K562 (cell line): ENCODE measurements around the gene FBXO10. TPM values are rescaled to one million over a fixed set of nuclear protein-coding genes. Genes with fewer than 3 reads are reported as not detected.

Experiments
- ATAC-seq: fragments of 200-7000 bp; cut with Tn5 transposase; 3 replicates; pipeline ENCODE4 v1.9.1; 2020; ENCODE audit warnings: moderate library complexity
- BruUV-seq: library from RNA; stranded (reverse); fragments of 400-500 nt; replicated peaks from 2 replicates; lab custom pipeline; 2021; lab: Mats Ljungman, UMichigan
- CTCF ChIA-PET: fragments of 300-600 bp; formaldehyde crosslinking; extraction: SDS; loops from one replicate; lab custom pipeline; 2021; ENCODE audit warnings: low intra/inter-chr PET ratio; lab: Yijun Ruan, JAX
- POLR2A ChIA-PET: fragments of 300-600, 350-650 bp; sonication (Branson Sonifier 250); formaldehyde crosslinking; extraction: SDS; loops from one replicate; lab custom pipeline; 2021; ENCODE audit warnings: antibody characterized with exemption, inconsistent platforms; lab: Yijun Ruan, JAX
- DNase-seq, 4 experiments: peaks; one replicate each; pipeline versions ENCODE4 v3.0.0 to v3.0.0-alpha.2; 2011 to 2018; ENCODE audit warnings: low spot score in 3 of 4, mixed read lengths in 3 of 4; ENCODE audit errors: extremely low read depth in 1 of 4
- FAIRE-seq: peaks from 2 replicates; lab custom pipeline; 2011; peaks lifted over from hg19 to GRCh38; lab: Jason Lieb, UNC
- H2AFZ ChIP-seq: 2 replicates; pipeline ENCODE4 v1.6.0; 2011; ENCODE audit warnings: low read depth, low read length, control low read depth, inconsistent platforms
- H3K27ac ChIP-seq: fragments of 200-600 bp; 3 replicates; pipeline ENCODE4 v1.8.0; 2011; ENCODE audit warnings: low read depth, mild to moderate bottlenecking, control low read depth, inconsistent platforms, low read length, moderate library complexity, mixed read lengths; ENCODE audit errors: extremely low read depth
- H3K27me3 ChIP-seq, 2 experiments: fragments of 300-600 bp in 1 of 2; 2 replicates in 1 of 2; 3 replicates in 1 of 2; pipeline versions ENCODE4 v1.6.0 to v1.8.0; 2011; ENCODE audit warnings: inconsistent platforms in 2 of 2, low read length in 2 of 2, mild to moderate bottlenecking in 1 of 2, mixed read lengths in 1 of 2, moderate library complexity in 1 of 2; ENCODE audit not compliant: control insufficient read depth in 2 of 2, insufficient read depth in 2 of 2
- H3K36me3 ChIP-seq: fragments of 300-600 bp; 3 replicates; pipeline ENCODE4 v1.8.0; 2011; ENCODE audit warnings: mild to moderate bottlenecking, low read length, inconsistent platforms; ENCODE audit not compliant: control insufficient read depth, insufficient read depth
- H3K4me1 ChIP-seq, 2 experiments: fragments of 200-600 bp in 1 of 2; replicated peaks in 1 of 2; 2 replicates in 1 of 2; 3 replicates in 1 of 2; pipeline versions ENCODE4 v1.5.1 to v1.8.0; 2011; ENCODE audit warnings: inconsistent platforms in 2 of 2, low read length in 2 of 2, mild to moderate bottlenecking in 1 of 2, mixed read lengths in 1 of 2, moderate library complexity in 1 of 2; ENCODE audit not compliant: control insufficient read depth in 2 of 2, insufficient read depth in 2 of 2
- H3K4me2 ChIP-seq: 2 replicates; pipeline ENCODE4 v1.6.1; 2011; ENCODE audit warnings: low read length, control low read depth, inconsistent platforms, mixed read lengths; ENCODE audit not compliant: insufficient read depth
- H3K4me3 ChIP-seq: fragments of 200-600 bp; sonication (generic), shearing (Covaris generic); 2 replicates; pipeline ENCODE4 v1.5.1; 2016; ENCODE audit warnings: control low read depth, inconsistent platforms
- H3K79me2 ChIP-seq: fragments of 200-600 bp; 3 replicates; pipeline ENCODE4 v1.8.0; 2011; ENCODE audit warnings: low read length, inconsistent platforms; ENCODE audit not compliant: control insufficient read depth, insufficient read depth
- H3K9ac ChIP-seq, 2 experiments: 2 replicates each; pipeline versions ENCODE4 v1.6.0 to v1.6.1; 2011; ENCODE audit warnings: low read depth in 2 of 2, low read length in 2 of 2, control low read depth in 1 of 2, inconsistent platforms in 1 of 2, mild to moderate bottlenecking in 1 of 2, mixed read lengths in 1 of 2; ENCODE audit not compliant: insufficient read depth in 1 of 2
- H3K9me1 ChIP-seq: one replicate; pipeline ENCODE4 v1.6.0; 2011; ENCODE audit warnings: inconsistent platforms, mild to moderate bottlenecking, low read length, moderate library complexity; ENCODE audit not compliant: control insufficient read depth, insufficient read depth
- H3K9me3 ChIP-seq: replicated peaks from 2 replicates; pipeline ENCODE4 v1.5.1; 2011; ENCODE audit warnings: low read depth, low read length, inconsistent platforms; ENCODE audit not compliant: control insufficient read depth, insufficient read depth
- H4K20me1 ChIP-seq: replicated peaks from 2 replicates; pipeline ENCODE4 v1.6.1; 2011; ENCODE audit warnings: low read length, inconsistent platforms, mixed read lengths; ENCODE audit not compliant: control insufficient read depth, insufficient read depth
- DDX20 ChIP-seq: fragments of 450-650 bp; IDR thresholded peaks from 2 replicates; pipeline ENCODE4 v1.6.1; 2016; ENCODE audit warnings: missing genetic modification characterization, low read depth, mild to moderate bottlenecking, missing compliant biosample characterization, moderate library complexity
- HNRNPLL ChIP-seq: fragments of 200-400 bp; formaldehyde crosslinking; IDR thresholded peaks from 2 replicates; pipeline ENCODE4 v1.6.1; 2017; ENCODE audit warnings: low read length, low read depth, mild to moderate bottlenecking; ENCODE audit not compliant: poor library complexity, severe bottlenecking
- TAF1 ChIP-seq: IDR thresholded peaks from 2 replicates; pipeline ENCODE4 v1.6.1; 2011; ENCODE audit warnings: mild to moderate bottlenecking, low read length, moderate library complexity; ENCODE audit not compliant: insufficient read depth, control insufficient read depth, severe bottlenecking; ENCODE audit errors: extremely low read depth
- TEAD4 ChIP-seq, 2 experiments: sonication (generic) in 1 of 2; formaldehyde crosslinking in 1 of 2; IDR thresholded peaks; 2 replicates each; pipeline versions ENCODE4 v1.6.1 to v1.8.0; 2012 to 2022; ENCODE audit warnings: borderline replicate concordance in 1 of 2, inconsistent platforms in 1 of 2, low read length in 1 of 2, mild to moderate bottlenecking in 1 of 2, missing genetic modification reagents in 1 of 2
- ZNF699 ChIP-seq: fragments of 250-450 bp; sonication (Bioruptor Pico); IDR thresholded peaks from 2 replicates; pipeline ENCODE4 v1.8.0; 2021; ENCODE audit warnings: mild to moderate bottlenecking, moderate library complexity; ENCODE audit not compliant: insufficient replicate concordance
- WGBS: fragments of 100-300 bp; shearing (Covaris generic); methylation state at CpG from one replicate; pipeline ENCODE4 v1.1.6; 2016; ENCODE audit warnings: low coverage, mixed read lengths; ENCODE audit not compliant: insufficient coverage; ENCODE audit errors: missing lambda C conversion rate; 5-methylcytosine and 5-hydroxymethylcytosine counted together
- in situ Hi-C: fragments of 300-500 bp; cut with MboI; formaldehyde crosslinking; loops from 4 replicates; pipeline ENCODE4 v1.15.0; 2018; ENCODE audit warnings: inconsistent platforms, mixed read lengths
- intact Hi-C: fragments of 100-400 bp; cut with micrococcal nuclease; formaldehyde crosslinking; loops from 2 replicates; pipeline ENCODE4 v1.14.2; 2022
- polyA plus RNA-seq, 8 experiments: library from polyadenylated mRNA; depleted of rRNA in 4 of 8; stranded (reverse) in 5 of 8; unstranded in 3 of 8; fragments of >200 nt; fragmentation: Nextera tagmentation in 2 of 8; fragmentation: Illumina TruSeq in 1 of 8; extraction: Ambion mirVana in 2 of 8; extraction: Trizol in 1 of 8; gene quantifications; 2 replicates each; pipeline versions ENCODE4 v1.2.1 to v1.2.3, GENCODE V29; 2011 to 2014; ENCODE audit warnings: inconsistent platforms in 1 of 8, missing spikeins in 1 of 8
- total RNA-seq, 7 experiments: library from RNA; depleted of rRNA in 6 of 7; stranded (reverse); fragments of >200 nt in 6 of 7; fragmentation: Illumina TruSeq in 2 of 7; extraction: Trizol in 2 of 7; gene quantifications; 2 replicates each; pipeline versions ENCODE4 v1.2.1 to v1.2.3, GENCODE V29; 2011 to 2021; ENCODE audit warnings: low replicate concordance in 1 of 7
- TF ChIP-seq, protein P1 (sequence below): IDR thresholded peaks from 2 replicates; pipeline ENCODE4 v1.6.1; 2012; ENCODE audit warnings: low read depth, low read length, improper control_type of control experiment, borderline replicate concordance
- TF ChIP-seq, protein P2 (sequence below): fragments of 250-450 bp; sonication (Bioruptor Pico); IDR thresholded peaks from 2 replicates; pipeline ENCODE4 v1.8.0; 2022; ENCODE audit warnings: moderate library complexity, mild to moderate bottlenecking, inconsistent platforms
- TF ChIP-seq, protein P3 (sequence below): fragments of 250-450 bp; sonication (Bioruptor Pico); IDR thresholded peaks from 2 replicates; pipeline ENCODE4 v1.5.0; 2021; ENCODE audit warnings: mild to moderate bottlenecking, borderline replicate concordance

Gene FBXO10
- total and polyA plus RNA-seq, 9 of the 15 experiments (the other 6 are each of a cell fraction or from before 2014, with no cell fraction given), result 0.84 to 9.9 (median 6.0) TPM

DNA sequence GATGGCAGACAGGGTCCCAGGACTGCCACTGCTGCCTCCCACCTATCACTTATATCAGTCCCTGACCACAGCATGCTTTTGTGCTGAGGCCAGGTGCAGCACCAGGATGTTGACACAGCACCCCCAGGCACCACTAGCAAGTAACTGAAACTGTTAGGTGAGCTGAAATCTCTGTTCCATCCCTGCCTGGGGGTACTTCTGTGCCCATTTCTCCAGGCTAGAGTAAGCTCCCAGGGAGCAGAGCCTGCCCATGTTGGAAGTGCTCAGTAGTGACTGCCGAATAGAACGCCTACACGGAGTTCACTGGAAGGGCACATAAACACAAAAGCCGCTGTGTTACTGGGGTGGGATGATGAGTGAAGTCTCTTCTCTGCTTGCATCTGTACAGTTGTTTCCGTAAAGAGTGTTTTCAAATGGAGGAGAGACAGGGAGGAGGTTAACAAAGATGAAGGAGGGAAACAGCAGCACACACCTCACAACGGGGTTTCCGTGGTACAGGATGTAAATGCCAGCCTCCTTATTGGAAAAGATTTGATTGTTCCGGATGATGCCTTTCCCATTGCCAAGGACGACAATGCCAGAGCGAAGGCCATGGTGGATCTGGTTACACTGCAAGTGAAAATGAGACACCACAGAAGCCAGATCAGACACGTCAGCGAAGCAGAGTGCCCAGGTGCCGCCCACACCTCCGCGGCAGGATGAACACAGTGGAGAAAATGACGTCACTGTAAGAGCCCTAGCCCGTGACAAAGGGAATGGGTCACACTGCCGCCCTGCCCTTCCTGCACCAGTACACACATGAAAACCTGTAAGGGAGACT is 47.3 kb downstream of the FBXO10 start:
- no peak overlapping the region for H3K4me3 ChIP-seq
- no peaks in the 10 kb centered on the region for H3K27me3 ChIP-seq
- in situ Hi-C loops (no loop called here), intact Hi-C loops (no loop called here)
- 0 out of 4 replicates have a peak overlapping the region, but pooled peaks of 1 of the 2 experiments have one; percentile 17 for H3K9ac ChIP-seq
- ATAC-seq (no peak), DNase-seq (no peak), FAIRE-seq (no peak)
- H3K36me3 ChIP-seq, result peaks cover 36% of the 10 kb centered on the region; the same call in 2 of the 3 replicates
- 83% methylated on average over 18 of the region's 18 CpGs for WGBS
- TF ChIP-seq, protein P1, sequence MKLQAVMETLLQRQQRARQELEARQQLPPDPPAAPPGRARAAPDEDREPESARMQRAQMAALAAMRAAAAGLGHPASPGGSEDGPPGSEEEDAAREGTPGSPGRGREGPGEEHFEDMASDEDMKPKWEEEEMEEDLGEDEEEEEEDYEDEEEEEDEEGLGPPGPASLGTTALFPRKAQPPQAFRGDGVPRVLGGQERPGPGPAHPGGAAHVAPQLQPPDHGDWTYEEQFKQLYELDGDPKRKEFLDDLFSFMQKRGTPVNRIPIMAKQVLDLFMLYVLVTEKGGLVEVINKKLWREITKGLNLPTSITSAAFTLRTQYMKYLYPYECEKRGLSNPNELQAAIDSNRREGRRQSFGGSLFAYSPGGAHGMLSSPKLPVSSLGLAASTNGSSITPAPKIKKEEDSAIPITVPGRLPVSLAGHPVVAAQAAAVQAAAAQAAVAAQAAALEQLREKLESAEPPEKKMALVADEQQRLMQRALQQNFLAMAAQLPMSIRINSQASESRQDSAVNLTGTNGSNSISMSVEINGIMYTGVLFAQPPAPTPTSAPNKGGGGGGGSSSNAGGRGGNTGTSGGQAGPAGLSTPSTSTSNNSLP, result no peak
- TF ChIP-seq ZNF699 (CRISPR knock-in tag) (no peak), TAF1 (no peak), DDX20 (no peak), HNRNPLL (no peak), TEAD4 (IDR thresholded peaks at IDR 0.05; ENCODE audit: low read length) (no peak), TEAD4 (CRISPR knock-in tag; IDR thresholded peaks at IDR 0.05; ENCODE audit: borderline replicate concordance) (no peak)
- TF ChIP-seq, protein P2, sequence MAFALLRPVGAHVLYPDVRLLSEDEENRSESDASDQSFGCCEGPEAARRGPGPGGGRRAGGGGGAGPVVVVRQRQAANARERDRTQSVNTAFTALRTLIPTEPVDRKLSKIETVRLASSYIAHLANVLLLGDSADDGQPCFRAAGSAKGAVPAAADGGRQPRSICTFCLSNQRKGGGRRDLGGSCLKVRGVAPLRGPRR (CRISPR knock-in tag), result no peak
- TF ChIP-seq, protein P3, sequence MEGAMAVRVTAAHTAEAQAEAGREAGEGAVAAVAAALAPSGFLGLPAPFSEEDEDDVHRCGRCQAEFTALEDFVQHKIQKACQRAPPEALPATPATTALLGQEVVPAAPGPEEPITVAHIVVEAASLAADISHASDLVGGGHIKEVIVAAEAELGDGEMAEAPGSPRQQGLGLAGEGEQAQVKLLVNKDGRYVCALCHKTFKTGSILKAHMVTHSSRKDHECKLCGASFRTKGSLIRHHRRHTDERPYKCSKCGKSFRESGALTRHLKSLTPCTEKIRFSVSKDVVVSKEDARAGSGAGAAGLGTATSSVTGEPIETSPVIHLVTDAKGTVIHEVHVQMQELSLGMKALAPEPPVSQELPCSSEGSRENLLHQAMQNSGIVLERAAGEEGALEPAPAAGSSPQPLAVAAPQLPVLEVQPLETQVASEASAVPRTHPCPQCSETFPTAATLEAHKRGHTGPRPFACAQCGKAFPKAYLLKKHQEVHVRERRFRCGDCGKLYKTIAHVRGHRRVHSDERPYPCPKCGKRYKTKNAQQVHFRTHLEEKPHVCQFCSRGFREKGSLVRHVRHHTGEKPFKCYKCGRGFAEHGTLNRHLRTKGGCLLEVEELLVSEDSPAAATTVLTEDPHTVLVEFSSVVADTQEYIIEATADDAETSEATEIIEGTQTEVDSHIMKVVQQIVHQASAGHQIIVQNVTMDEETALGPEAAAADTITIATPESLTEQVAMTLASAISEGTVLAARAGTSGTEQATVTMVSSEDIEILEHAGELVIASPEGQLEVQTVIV, result no peak
- H3K9me1 ChIP-seq, result no peaks in the 10 kb centered on the region
- H3K9me3 ChIP-seq, result no peaks in the 10 kb centered on the region
- no peaks in the 10 kb centered on the region for H3K4me1 ChIP-seq
- H3K4me2 ChIP-seq, result no peak overlapping the region
- H4K20me1 ChIP-seq, result no peaks in the 10 kb centered on the region
- H3K27ac ChIP-seq, result no peak overlapping the region
- no TSS peak for BruUV-seq
- POLR2A ChIA-PET, result no interaction called here
- no peak overlapping the region for H2AFZ ChIP-seq
- H3K79me2 ChIP-seq, result no peaks in the 10 kb centered on the region
- CTCF ChIA-PET, result no interaction called here
